ENCODE results near the gene NFILZ.

- TF ChIP-seq CTCF (IDR thresholded peaks at IDR 0.05) (peak; percentile 28 to 59 (median 52)), POLR2A (IDR thresholded peaks at IDR 0.05) (no peak)
These were observed 44.3 kb upstream of the NFILZ start for GRCh38 chr19:8585894-8586750.
